Measurements from ENCODE around the gene FANCB.

The FANCB gene

DNA sequence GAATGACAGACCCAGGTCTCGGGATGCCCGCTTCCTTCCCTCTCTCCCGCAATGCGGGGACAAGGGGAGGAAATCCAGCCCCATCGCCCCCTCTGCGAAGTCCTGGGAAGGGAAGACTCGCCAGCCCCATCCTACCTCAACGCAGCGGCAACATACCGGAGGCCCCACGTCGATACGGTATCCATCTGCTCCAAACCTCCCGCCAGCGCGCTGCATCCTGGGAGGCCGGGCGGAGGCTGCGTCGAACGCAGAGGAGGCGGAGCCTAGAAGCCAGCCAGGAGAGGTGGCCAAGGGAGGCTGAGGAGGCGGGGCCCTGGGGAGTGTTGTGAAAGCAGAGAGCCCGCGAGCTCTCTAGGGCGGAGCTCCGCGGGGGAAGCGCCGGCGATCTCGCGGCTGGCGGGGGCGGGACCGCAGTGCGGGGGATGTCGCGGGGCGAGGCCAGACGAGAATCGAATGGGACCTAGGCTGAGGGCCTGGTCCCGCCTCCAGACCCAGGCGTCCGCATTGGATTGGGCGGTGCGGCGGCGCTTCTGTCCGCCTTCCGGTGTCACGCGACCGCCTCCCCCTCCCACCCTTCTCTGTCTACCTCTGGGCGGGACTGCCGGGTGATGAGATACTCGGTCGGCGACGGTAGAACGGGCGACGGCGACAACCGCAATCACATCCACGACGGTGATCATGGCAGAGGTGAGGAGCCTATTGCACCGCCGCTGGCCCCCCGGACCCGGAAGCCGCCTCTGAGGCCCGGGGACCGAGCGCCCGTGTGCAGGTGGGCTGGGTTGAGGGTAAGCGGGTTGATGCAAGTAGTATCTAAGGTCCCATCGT lies at the start of gene FANCB, which contains the start of gene MOSPD2:
FANCB (minus strand) TSS at position 219 of the 825 bp plus-strand sequence. CDS start 7,559 bp downstream, outside the sequence.
MOSPD2 (plus strand) TSS at position 571 of the 825 bp plus-strand sequence; CDS start at position 679, 108 bp downstream.
- DNase-seq (ENCODE audit: low read depth): peak; percentile 74
- TF ChIP-seq, protein P1, sequence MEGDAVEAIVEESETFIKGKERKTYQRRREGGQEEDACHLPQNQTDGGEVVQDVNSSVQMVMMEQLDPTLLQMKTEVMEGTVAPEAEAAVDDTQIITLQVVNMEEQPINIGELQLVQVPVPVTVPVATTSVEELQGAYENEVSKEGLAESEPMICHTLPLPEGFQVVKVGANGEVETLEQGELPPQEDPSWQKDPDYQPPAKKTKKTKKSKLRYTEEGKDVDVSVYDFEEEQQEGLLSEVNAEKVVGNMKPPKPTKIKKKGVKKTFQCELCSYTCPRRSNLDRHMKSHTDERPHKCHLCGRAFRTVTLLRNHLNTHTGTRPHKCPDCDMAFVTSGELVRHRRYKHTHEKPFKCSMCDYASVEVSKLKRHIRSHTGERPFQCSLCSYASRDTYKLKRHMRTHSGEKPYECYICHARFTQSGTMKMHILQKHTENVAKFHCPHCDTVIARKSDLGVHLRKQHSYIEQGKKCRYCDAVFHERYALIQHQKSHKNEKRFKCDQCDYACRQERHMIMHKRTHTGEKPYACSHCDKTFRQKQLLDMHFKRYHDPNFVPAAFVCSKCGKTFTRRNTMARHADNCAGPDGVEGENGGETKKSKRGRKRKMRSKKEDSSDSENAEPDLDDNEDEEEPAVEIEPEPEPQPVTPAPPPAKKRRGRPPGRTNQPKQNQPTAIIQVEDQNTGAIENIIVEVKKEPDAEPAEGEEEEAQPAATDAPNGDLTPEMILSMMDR (conservative IDR thresholded peaks at IDR 0.05; ENCODE audit: low read depth, low read length): no peak
- peak within 1 kb of the TSS; percentile 85 for H3K4me3 ChIP-seq (ENCODE audit: low read length)

DNA sequence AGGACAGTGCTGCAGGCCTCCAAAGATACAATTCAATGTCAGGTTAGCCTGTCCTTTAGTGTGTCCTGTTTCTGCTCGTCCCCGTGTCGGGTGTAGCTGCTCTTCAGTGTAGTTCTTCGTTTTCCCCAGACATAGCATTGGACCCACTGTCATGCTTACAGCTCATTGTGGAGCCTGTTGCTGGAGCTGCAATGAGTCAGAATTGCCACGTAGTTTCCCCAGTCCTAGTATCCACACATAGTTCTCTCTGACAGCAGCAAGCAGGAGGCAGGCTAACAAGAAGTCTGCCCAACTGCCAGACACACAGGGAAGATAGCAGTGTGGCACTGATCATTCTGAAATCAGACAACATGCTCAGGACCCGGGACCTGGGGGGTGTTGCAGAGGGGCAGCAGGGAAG lies 49.6 kb upstream of the FANCB start:
- TF ChIP-seq, protein P1 (conservative IDR thresholded peaks at IDR 0.05; ENCODE audit: low read depth, low read length): no peak
- no peak for DNase-seq (ENCODE audit: low read depth)
- no peak overlapping the region for H3K4me3 ChIP-seq (ENCODE audit: low read length)

DNA sequence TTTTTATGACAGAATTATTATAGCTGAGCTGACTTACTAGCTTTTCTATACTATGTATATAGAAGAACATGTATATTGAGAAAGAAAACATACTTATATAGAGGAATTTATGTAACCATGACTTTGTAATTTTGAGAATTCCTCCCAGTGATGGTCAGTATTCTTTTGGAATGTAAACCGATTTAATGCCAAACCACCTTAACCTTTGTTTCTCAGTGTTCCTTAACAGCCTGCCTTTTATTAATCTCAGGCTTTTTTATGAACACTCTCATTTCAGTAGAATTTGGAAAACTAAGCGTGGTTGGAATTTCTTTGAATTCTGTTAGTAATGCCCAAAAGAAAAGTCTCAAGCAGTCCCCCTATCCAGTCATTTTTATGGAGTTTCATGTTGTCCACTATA lies 47.3 kb upstream of the FANCB start:
- DNase-seq (ENCODE audit: low read depth): no peak
- no peak overlapping the region for H3K4me3 ChIP-seq (ENCODE audit: low read length)
- TF ChIP-seq, protein P1 (conservative IDR thresholded peaks at IDR 0.05; ENCODE audit: low read depth, low read length): no peak

DNA sequence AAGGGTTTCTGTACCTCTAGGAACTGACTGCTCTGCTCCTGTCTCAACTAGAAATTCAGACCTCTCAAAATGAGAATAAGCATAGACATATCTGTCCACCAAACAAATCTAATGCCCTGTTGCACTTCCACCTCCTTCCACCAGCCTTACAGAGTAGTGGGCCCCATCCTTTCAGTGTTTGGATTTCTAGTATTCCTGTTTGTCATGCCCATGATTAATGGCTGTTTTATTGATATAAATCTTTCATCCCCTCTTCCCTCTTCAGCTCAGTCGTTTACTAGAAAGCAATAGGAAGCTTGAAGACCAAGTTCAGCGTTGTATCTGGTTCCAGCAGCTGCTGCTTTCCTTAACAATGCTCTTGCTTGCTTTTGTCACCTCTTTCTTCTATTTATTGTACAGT lies 46.5 kb upstream of the FANCB start:
- no peak overlapping the region for H3K4me3 ChIP-seq (ENCODE audit: low read length)
- DNase-seq (ENCODE audit: low read depth): no peak
- TF ChIP-seq, protein P1 (conservative IDR thresholded peaks at IDR 0.05; ENCODE audit: low read depth, low read length): no peak

DNA sequence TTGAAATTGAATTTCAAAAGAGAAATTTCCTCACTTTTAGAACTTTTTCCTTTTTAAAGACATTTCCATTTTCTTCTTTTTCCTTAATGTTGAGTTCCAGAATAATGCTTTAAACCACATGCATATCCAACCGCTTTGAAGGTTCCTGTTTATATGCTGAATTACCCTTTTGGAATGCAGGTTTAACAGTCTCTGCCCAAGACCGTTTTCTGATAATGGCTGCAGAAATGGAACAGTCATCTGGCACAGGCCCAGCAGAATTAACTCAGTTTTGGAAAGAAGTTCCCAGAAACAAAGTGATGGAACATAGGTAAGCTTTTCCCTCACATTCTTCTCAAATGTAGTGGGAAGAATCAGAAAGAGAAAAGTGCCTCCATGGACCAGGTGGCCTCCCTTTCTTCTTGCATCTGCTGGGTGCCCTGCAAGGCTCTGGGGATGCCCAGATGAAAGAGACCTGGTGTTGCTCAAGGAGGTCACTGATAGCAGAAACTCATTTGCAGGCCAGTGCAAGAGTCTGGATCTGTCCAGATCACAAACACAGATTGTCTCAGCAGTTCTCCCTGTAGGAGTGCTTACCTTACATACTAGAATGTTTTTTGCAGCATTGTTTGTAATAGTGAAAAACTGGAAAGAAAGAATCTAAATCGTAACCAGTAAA lies 43.3 kb upstream of the FANCB start:
- TF ChIP-seq, protein P1 (conservative IDR thresholded peaks at IDR 0.05; ENCODE audit: low read depth, low read length): no peak
- no peak overlapping the region for H3K4me3 ChIP-seq (ENCODE audit: low read length)
- DNase-seq (ENCODE audit: low read depth): no peak

DNA sequence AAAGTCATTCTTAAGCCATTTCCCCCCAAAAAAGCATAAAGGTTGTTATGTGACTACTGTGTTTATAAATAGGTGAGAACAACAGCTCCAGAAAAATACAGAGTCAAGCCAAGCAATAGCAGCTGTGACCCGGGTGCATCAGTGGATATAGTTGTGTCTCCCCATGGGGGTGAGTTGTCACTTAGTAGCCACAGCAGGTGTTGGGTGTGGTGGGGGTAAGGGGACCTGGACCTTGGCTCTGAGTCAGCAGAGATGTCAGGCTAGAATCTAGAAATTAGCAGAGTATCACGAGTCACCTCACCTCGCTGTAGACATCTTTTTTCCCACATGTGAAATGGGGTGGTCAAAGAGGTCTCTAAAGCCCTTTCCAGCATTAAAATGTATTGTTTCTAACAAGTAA lies 42.7 kb upstream of the FANCB start:
- DNase-seq (ENCODE audit: low read depth): no peak

More for the DNA sequence above, 42.7 kb upstream of the FANCB start:
- H3K4me3 ChIP-seq (ENCODE audit: low read length): no peak overlapping the region
- TF ChIP-seq, protein P1 (conservative IDR thresholded peaks at IDR 0.05; ENCODE audit: low read depth, low read length): no peak

Measured in retinal pigment epithelial cell (primary cell).